GM12892 (cell line): ENCODE measurements around the gene MEI4.

Experiments
- POLR2A ChIP-seq: IDR thresholded peaks from 2 replicates; pipeline ENCODE4 v1.6.1; 2011; ENCODE audit warnings: low read depth, low read length, control low read depth
- POLR2AphosphoS5 ChIP-seq: IDR thresholded peaks from 2 replicates; pipeline ENCODE4 v1.6.1; 2011; ENCODE audit warnings: low read depth, low read length, control low read depth
- TAF1 ChIP-seq: IDR thresholded peaks from 2 replicates; pipeline ENCODE4 v1.6.1; 2011; ENCODE audit warnings: low read depth, mild to moderate bottlenecking, control low read depth, low read length, borderline replicate concordance

DNA sequence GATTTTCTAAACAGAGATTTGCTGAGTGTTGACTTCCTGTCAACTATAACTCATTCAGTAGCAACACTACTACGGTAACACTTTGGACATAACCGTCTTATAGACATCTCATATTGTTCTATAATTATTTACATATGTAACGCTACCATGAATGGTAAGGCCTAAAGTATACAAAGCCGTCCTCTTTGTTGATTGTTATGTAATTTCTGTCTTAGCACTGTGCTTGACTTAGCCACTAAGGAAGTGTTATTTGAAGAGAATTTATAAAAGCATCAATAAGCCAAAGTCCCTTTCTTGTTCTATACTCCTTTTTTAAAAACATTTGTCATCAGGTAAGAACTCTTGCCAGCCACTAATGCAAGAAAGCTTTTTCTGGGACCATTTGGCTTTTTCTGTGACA lies 240.6 kb downstream of the MEI4 start:
- no peak for TF ChIP-seq POLR2AphosphoS5
- TF ChIP-seq POLR2A, result no peak
- no peak for TF ChIP-seq TAF1
